Measurements from ENCODE around the gene AXL. TPM values are rescaled to one million over a fixed set of nuclear protein-coding genes. Genes with fewer than 3 reads are reported as not detected.

The AXL gene
- total and polyA plus RNA-seq, 2 of the 13 experiments (the other 11 are each of a cell fraction or from before 2014, with no cell fraction given): 0.71 to 5.9 TPM

- Histone ChIP-seq H3K4me1 (ENCODE audit: insufficient read depth, low read length) (peaks cover 81% of the 10 kb centered on the region), H2AFZ (ENCODE audit: low read length) (no peak overlapping the region), H3K36me3 (replicated peaks in 1 of 2; ENCODE audit: control insufficient read depth in 1 of 2, insufficient read depth in 2 of 2, low read length in 2 of 2) (no peaks in the 10 kb centered on the region), H3K9me3 (ENCODE audit: low read length) (no peaks in the 10 kb centered on the region), H3K27me3 (ENCODE audit: control insufficient read depth in 1 of 2, insufficient read depth in 2 of 2, low read length in 2 of 2) (no peaks in the 10 kb centered on the region; a peak in 1 of 5 replicates), H3K4me2 (ENCODE audit: low read depth, low read length) (no peak overlapping the region), H4K20me1 (ENCODE audit: insufficient read depth, low read length) (no peaks in the 10 kb centered on the region), H3K79me2 (ENCODE audit: insufficient read depth, low read length) (no peaks in the 10 kb centered on the region), H3K4me3 (replicated peaks in 1 of 3; ENCODE audit: insufficient read depth in 1 of 3, low read depth in 2 of 3, low read length in 3 of 3) (no peak overlapping the region), H3K9ac (ENCODE audit: insufficient read depth, low read depth, low read length) (no peak overlapping the region), H3K27ac (ENCODE audit: extremely low read length, insufficient read depth, low read length) (no peak overlapping the region)
- WGBS (ENCODE audit: low lambda C conversion rate): 87% methylated on average over 4 of the region's 8 CpGs
- ATAC-seq: no peak
- TF ChIP-seq NCOR1 (IDR thresholded peaks at IDR 0.05; ENCODE audit: borderline replicate concordance, low read length) (no peak), ZNF547 (CRISPR knock-in tag; IDR thresholded peaks at IDR 0.05) (no peak), EP300 (IDR thresholded peaks at IDR 0.05; ENCODE audit: low read depth in 2 of 2, low read length in 2 of 2) (0 out of 4 replicates have a peak, but pooled peaks of 1 of the 2 experiments have one; percentile 13), EP300 (CRISPR knock-in tag; IDR thresholded peaks at IDR 0.05; ENCODE audit: borderline replicate concordance) (no peak), SAP130 (CRISPR knock-in tag; IDR thresholded peaks at IDR 0.05; ENCODE audit: low read depth) (no peak), U2AF2 (IDR thresholded peaks at IDR 0.05; ENCODE audit: low read depth, low read length) (no peak), FOXA1 (IDR thresholded peaks at IDR 0.05) (no peak), FOXA1 (CRISPR knock-in tag; IDR thresholded peaks at IDR 0.05) (no peak), ZNF687 (CRISPR knock-in tag; IDR thresholded peaks at IDR 0.05) (peak; percentile 31; the same call in 1 of the 2 replicates), TEAD3 (CRISPR knock-in tag; optimal IDR thresholded peaks at IDR 0.05; ENCODE audit: borderline replicate concordance) (peak; percentile 89), GPBP1L1 (CRISPR knock-in tag; IDR thresholded peaks at IDR 0.05) (no peak), XBP1 (CRISPR knock-in tag; IDR thresholded peaks at IDR 0.05) (no peak), REPIN1 (CRISPR knock-in tag; IDR thresholded peaks at IDR 0.05; ENCODE audit: borderline replicate concordance, low read depth) (no peak), NFE2L1 (CRISPR knock-in tag; IDR thresholded peaks at IDR 0.05; ENCODE audit: borderline replicate concordance) (no peak), ZNF850 (CRISPR knock-in tag; conservative IDR thresholded peaks at IDR 0.05) (no peak), ZBTB49 (CRISPR knock-in tag; IDR thresholded peaks at IDR 0.05; ENCODE audit: borderline replicate concordance) (no peak), FOSL2 (CRISPR knock-in tag; IDR thresholded peaks at IDR 0.05) (peak; percentile 85)
- DNase-seq (ENCODE audit: low spot score): peak; percentile 57
- CTCF ChIA-PET (ENCODE audit: low intra/inter-chr PET ratio, low total read pairs): no interaction called here
- in situ Hi-C loops (cut with HindIII; ENCODE audit: extremely low pct_ligation_motif_present, low pct_unique_long_range_greater_than_20kb) (no loop called here), intact Hi-C loops (cut with micrococcal nuclease; ENCODE audit: unreplicated experiment) (no loop called here)
- POLR2A ChIA-PET: interaction anchor here (1.0 to 4.5 kb wide), 2 partner anchors 19 to 40 kb away, joined by 3 to 104 read pairs; partner anchors contain the start of gene HNRNPUL1
- BruUV-seq (replicated peaks): no TSS peak
- FAIRE-seq: no peak
These were observed 4.6 kb downstream of the AXL start for GRCh38 chr19:41223431-41224234.

All from HepG2 (cell line).